K562 (cell line): Measurements from ENCODE around the gene CCT5. TPM values are rescaled to one million over a fixed set of nuclear protein-coding genes. Genes with fewer than 3 reads are reported as not detected.

Experiments
- ADNP ChIP-seq: fragments of 200-800 bp; sonication (Bioruptor generic); IDR thresholded peaks from 2 replicates; pipeline ENCODE4 v1.6.1; 2016; ENCODE audit warnings: missing genetic modification characterization, missing compliant biosample characterization
- CHD1 ChIP-seq: fragments of 200-600 bp; sonication (generic); IDR thresholded peaks from one replicate; pipeline ENCODE4 v1.6.1; 2012; ENCODE audit warnings: mild to moderate bottlenecking, moderate library complexity, low read length, inconsistent platforms
- EHMT2 ChIP-seq: fragments of 450-650 bp; IDR thresholded peaks from 2 replicates; pipeline ENCODE4 v1.6.1; 2018; ENCODE audit warnings: antibody characterized with exemption
- HNRNPLL ChIP-seq: fragments of 200-400 bp; formaldehyde crosslinking; IDR thresholded peaks from 2 replicates; pipeline ENCODE4 v1.6.1; 2017; ENCODE audit warnings: low read length, low read depth, mild to moderate bottlenecking; ENCODE audit not compliant: poor library complexity, severe bottlenecking
- MAZ ChIP-seq, 2 experiments: fragments of 450-650 bp in 1 of 2; sonication (generic) in 1 of 2; formaldehyde crosslinking; IDR thresholded peaks in 1 of 2; conservative IDR thresholded peaks in 1 of 2; 2 replicates each; pipeline versions ENCODE4 v1.4.0 to v1.5.0; 2020; ENCODE audit warnings: mild to moderate bottlenecking in 1 of 2, missing genetic modification reagents in 1 of 2
- MTA3 ChIP-seq: fragments of 450-650 bp; formaldehyde crosslinking; IDR thresholded peaks from 2 replicates; pipeline ENCODE4 v1.6.1; 2017; ENCODE audit warnings: mild to moderate bottlenecking, borderline replicate concordance
- PCBP2 ChIP-seq: fragments of 200-400 bp; formaldehyde crosslinking; IDR thresholded peaks from 2 replicates; pipeline ENCODE4 v1.6.1; 2018; ENCODE audit warnings: low read length, low read depth, mild to moderate bottlenecking, moderate library complexity; ENCODE audit not compliant: poor library complexity, severe bottlenecking
- PML ChIP-seq: IDR thresholded peaks from 2 replicates; pipeline ENCODE4 v1.6.1; 2012; ENCODE audit warnings: low read length, inconsistent platforms
- POLR3A ChIP-seq: IDR thresholded peaks from 2 replicates; pipeline ENCODE4 v1.6.1; 2011; ENCODE audit warnings: borderline replicate concordance, mild to moderate bottlenecking, moderate library complexity; ENCODE audit not compliant: insufficient read length, insufficient read depth; ENCODE audit errors: extremely low read depth
- RBM39 ChIP-seq: fragments of 200-400 bp; formaldehyde crosslinking; optimal IDR thresholded peaks from 2 replicates; pipeline ENCODE3; 2018; ENCODE audit warnings: low read depth, low read length
- SRSF9 ChIP-seq: fragments of 200-400 bp; formaldehyde crosslinking; IDR thresholded peaks from 2 replicates; pipeline ENCODE4 v1.6.1; 2017; ENCODE audit warnings: low read depth, low read length, borderline replicate concordance
- STAT5B ChIP-seq: fragments of 250-450 bp; sonication (Bioruptor Pico); IDR thresholded peaks from 2 replicates; pipeline ENCODE4 v1.8.0; 2021; ENCODE audit warnings: mild to moderate bottlenecking, inconsistent platforms
- ZNF57 ChIP-seq: fragments of 450-650 bp; formaldehyde crosslinking; IDR thresholded peaks from 2 replicates; pipeline ENCODE4 v1.4.0; 2020; ENCODE audit warnings: mild to moderate bottlenecking, moderate library complexity
- ZNF583 ChIP-seq: fragments of 250-450 bp; sonication (Bioruptor Pico); IDR thresholded peaks from 2 replicates; pipeline ENCODE4 v1.4.0; 2020
- ZNF780A ChIP-seq: fragments of 250-450 bp; sonication (Bioruptor Pico); IDR thresholded peaks from 2 replicates; pipeline ENCODE4 v1.5.0; 2021; ENCODE audit warnings: mild to moderate bottlenecking
- polyA plus RNA-seq, 8 experiments: library from polyadenylated mRNA; depleted of rRNA in 4 of 8; stranded (reverse) in 5 of 8; unstranded in 3 of 8; fragments of >200 nt; fragmentation: Nextera tagmentation in 2 of 8; fragmentation: Illumina TruSeq in 1 of 8; extraction: Ambion mirVana in 2 of 8; extraction: Trizol in 1 of 8; gene quantifications; 2 replicates each; pipeline versions ENCODE4 v1.2.1 to v1.2.3, GENCODE V29; 2011 to 2014; ENCODE audit warnings: inconsistent platforms in 1 of 8, missing spikeins in 1 of 8
- total RNA-seq, 7 experiments: library from RNA; depleted of rRNA in 6 of 7; stranded (reverse); fragments of >200 nt in 6 of 7; fragmentation: Illumina TruSeq in 2 of 7; extraction: Trizol in 2 of 7; gene quantifications; 2 replicates each; pipeline versions ENCODE4 v1.2.1 to v1.2.3, GENCODE V29; 2011 to 2021; ENCODE audit warnings: low replicate concordance in 1 of 7
- TF ChIP-seq, protein P1 (sequence below): sonication (generic); formaldehyde crosslinking; IDR thresholded peaks from 2 replicates; pipeline ENCODE4 v1.8.1; 2023; ENCODE audit warnings: mild to moderate bottlenecking, missing genetic modification reagents, moderate library complexity
- TF ChIP-seq, protein P2 (sequence below): sonication (generic); IDR thresholded peaks from 2 replicates; pipeline ENCODE4 v1.6.1; 2016
- TF ChIP-seq, protein P3 (sequence below): IDR thresholded peaks from 2 replicates; pipeline ENCODE4 v1.6.1; 2014; ENCODE audit warnings: antibody characterized with exemption
- TF ChIP-seq, protein P4 (sequence below): fragments of 250-450 bp; sonication (Bioruptor Pico); IDR thresholded peaks from 2 replicates; pipeline ENCODE4 v1.8.0; 2022; ENCODE audit warnings: inconsistent platforms
- TF ChIP-seq, protein P5 (sequence below), 2 experiments: fragments of 250-450 bp in 1 of 2; fragments of 450-650 bp in 1 of 2; sonication (Bioruptor Pico) in 1 of 2; IDR thresholded peaks; 2 replicates each; pipeline versions ENCODE4 v1.6.1 to v1.8.0; 2016 to 2021; ENCODE audit warnings: mild to moderate bottlenecking in 2 of 2, moderate library complexity in 2 of 2, missing compliant biosample characterization in 1 of 2, missing genetic modification characterization in 1 of 2
- TF ChIP-seq, protein P6 (sequence below): fragments of 450-650 bp; formaldehyde crosslinking; IDR thresholded peaks from 2 replicates; pipeline ENCODE4 v1.4.0; 2020; ENCODE audit warnings: mild to moderate bottlenecking, moderate library complexity

Gene CCT5
- total and polyA plus RNA-seq, 9 of the 15 experiments (the other 6 are each of a cell fraction or from before 2014, with no cell fraction given), result 782 to 1,606 (median 1,153) TPM

DNA sequence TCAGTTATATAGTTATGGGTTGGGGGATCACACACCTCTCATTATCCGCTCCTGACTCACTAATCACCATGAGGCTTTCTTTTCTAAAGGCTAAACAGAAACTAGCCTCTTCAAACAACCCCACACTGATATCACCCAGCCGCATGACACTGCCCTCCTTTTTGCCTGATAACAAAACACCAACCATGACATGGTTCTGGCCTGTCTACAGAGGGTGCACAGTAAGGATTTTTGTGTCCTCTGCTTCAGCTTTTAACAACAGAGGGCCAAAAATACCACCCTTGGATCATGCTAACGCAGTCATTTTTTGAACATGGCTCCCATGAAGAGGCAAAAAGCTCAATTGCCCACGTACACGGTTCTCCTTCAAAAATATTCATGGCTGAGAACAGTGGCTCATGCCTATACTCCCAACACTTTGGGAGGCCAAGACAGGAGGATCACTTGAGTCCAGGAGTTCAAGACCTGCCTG lies 53.7 kb downstream of the CCT5 start (continued):
- TF ChIP-seq, protein P1, sequence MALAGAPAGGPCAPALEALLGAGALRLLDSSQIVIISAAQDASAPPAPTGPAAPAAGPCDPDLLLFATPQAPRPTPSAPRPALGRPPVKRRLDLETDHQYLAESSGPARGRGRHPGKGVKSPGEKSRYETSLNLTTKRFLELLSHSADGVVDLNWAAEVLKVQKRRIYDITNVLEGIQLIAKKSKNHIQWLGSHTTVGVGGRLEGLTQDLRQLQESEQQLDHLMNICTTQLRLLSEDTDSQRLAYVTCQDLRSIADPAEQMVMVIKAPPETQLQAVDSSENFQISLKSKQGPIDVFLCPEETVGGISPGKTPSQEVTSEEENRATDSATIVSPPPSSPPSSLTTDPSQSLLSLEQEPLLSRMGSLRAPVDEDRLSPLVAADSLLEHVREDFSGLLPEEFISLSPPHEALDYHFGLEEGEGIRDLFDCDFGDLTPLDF, result no peak
- TF ChIP-seq ZNF57 (CRISPR knock-in tag) (peak; percentile 89; the same call in 1 of the 2 replicates), POLR3A (no peak), PCBP2 (no peak), PML (no peak), EHMT2 (peak; percentile 42; the same call in 1 of the 2 replicates), ZNF780A (CRISPR knock-in tag) (no peak), ADNP (tag) (no peak), RBM39 (no peak), ZNF583 (CRISPR knock-in tag) (peak; percentile 97), SRSF9 (no peak), STAT5B (no peak), MAZ (CRISPR knock-in tag; conservative IDR thresholded peaks at IDR 0.05 in 1 of 2, IDR thresholded peaks at IDR 0.05 in 1 of 2) (peak; percentile 70 to 89), MTA3 (peak; percentile 80), HNRNPLL (peak; percentile 11), CHD1 (no peak)
- TF ChIP-seq, protein P2, sequence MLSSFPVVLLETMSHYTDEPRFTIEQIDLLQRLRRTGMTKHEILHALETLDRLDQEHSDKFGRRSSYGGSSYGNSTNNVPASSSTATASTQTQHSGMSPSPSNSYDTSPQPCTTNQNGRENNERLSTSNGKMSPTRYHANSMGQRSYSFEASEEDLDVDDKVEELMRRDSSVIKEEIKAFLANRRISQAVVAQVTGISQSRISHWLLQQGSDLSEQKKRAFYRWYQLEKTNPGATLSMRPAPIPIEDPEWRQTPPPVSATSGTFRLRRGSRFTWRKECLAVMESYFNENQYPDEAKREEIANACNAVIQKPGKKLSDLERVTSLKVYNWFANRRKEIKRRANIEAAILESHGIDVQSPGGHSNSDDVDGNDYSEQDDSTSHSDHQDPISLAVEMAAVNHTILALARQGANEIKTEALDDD, result peak; percentile 95
- TF ChIP-seq, protein P3, sequence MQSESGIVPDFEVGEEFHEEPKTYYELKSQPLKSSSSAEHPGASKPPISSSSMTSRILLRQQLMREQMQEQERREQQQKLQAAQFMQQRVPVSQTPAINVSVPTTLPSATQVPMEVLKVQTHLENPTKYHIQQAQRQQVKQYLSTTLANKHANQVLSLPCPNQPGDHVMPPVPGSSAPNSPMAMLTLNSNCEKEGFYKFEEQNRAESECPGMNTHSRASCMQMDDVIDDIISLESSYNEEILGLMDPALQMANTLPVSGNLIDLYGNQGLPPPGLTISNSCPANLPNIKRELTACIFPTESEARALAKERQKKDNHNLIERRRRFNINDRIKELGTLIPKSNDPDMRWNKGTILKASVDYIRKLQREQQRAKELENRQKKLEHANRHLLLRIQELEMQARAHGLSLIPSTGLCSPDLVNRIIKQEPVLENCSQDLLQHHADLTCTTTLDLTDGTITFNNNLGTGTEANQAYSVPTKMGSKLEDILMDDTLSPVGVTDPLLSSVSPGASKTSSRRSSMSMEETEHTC, result peak; percentile 75; the same call in 1 of the 2 replicates
- TF ChIP-seq, protein P4, sequence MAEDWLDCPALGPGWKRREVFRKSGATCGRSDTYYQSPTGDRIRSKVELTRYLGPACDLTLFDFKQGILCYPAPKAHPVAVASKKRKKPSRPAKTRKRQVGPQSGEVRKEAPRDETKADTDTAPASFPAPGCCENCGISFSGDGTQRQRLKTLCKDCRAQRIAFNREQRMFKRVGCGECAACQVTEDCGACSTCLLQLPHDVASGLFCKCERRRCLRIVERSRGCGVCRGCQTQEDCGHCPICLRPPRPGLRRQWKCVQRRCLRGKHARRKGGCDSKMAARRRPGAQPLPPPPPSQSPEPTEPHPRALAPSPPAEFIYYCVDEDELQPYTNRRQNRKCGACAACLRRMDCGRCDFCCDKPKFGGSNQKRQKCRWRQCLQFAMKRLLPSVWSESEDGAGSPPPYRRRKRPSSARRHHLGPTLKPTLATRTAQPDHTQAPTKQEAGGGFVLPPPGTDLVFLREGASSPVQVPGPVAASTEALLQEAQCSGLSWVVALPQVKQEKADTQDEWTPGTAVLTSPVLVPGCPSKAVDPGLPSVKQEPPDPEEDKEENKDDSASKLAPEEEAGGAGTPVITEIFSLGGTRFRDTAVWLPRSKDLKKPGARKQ (CRISPR knock-in tag), result no peak
- TF ChIP-seq, protein P5, sequence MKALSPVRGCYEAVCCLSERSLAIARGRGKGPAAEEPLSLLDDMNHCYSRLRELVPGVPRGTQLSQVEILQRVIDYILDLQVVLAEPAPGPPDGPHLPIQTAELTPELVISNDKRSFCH (CRISPR knock-in tag; IDR thresholded peaks at IDR 0.05), result no peak
- TF ChIP-seq, protein P5 (tag; IDR thresholded peaks at IDR 0.05), result peak; percentile 92
- TF ChIP-seq, protein P6, sequence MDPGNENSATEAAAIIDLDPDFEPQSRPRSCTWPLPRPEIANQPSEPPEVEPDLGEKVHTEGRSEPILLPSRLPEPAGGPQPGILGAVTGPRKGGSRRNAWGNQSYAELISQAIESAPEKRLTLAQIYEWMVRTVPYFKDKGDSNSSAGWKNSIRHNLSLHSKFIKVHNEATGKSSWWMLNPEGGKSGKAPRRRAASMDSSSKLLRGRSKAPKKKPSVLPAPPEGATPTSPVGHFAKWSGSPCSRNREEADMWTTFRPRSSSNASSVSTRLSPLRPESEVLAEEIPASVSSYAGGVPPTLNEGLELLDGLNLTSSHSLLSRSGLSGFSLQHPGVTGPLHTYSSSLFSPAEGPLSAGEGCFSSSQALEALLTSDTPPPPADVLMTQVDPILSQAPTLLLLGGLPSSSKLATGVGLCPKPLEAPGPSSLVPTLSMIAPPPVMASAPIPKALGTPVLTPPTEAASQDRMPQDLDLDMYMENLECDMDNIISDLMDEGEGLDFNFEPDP (CRISPR knock-in tag), result peak; percentile 50; the same call in 1 of the 2 replicates
